HG03469 (cell line): ENCODE data around the gene BCL7A.
A peak's percentile ranks its signal among the peaks of the same experiment; 100 is the strongest.
"Not testable (repeated sequence)": the region's sequence is repeated elsewhere in the genome, so short reads cannot be mapped to it uniquely, and the experiment has no call there.

Experiments
- ATAC-seq: cut with Tn5 transposase; IDR thresholded peaks from one replicate; pipeline ENCODE4 v1.9.1; 2021; ENCODE audit warnings: mild to moderate bottlenecking, moderate library complexity, moderate number of reproducible peaks; ENCODE audit not compliant: unreplicated experiment

The BCL7A gene

GRCh38 chr12:122021822-122022392 is at the start of gene BCL7A:
BCL7A (plus strand) TSS chr12:122021884; CDS start chr12:122022092, 208 bp downstream.
- ATAC-seq: no peak

GRCh38 chr12:121974026-121974985 is 47.4 kb upstream of the BCL7A start:
- no peak for ATAC-seq

- ATAC-seq: no peak
Measured at GRCh38 chr12:121975021-121975420, 46.7 kb upstream of the BCL7A start.

GRCh38 chr12:121976950-121977349 is 44.7 kb upstream of the BCL7A start:
- no peak for ATAC-seq

GRCh38 chr12:121980191-121980891 is 41.3 kb upstream of the BCL7A start:
- no peak for ATAC-seq

- no peak for ATAC-seq
Measured at GRCh38 chr12:121980892-121981272, 40.8 kb upstream of the BCL7A start.

- ATAC-seq: no peak
Measured at GRCh38 chr12:121981456-121981855, 40.2 kb upstream of the BCL7A start.

GRCh38 chr12:121982950-121983349 is 38.7 kb upstream of the BCL7A start:
- ATAC-seq: no peak

GRCh38 chr12:121983536-121984210 is 38.0 kb upstream of the BCL7A start:
- ATAC-seq: no peak

- ATAC-seq: no peak
Measured at GRCh38 chr12:121986489-121987245, 35.0 kb upstream of the BCL7A start.

GRCh38 chr12:121988519-121988918 is 33.2 kb upstream of the BCL7A start:
- ATAC-seq: not testable (repeated sequence)

- ATAC-seq: no peak
Measured at GRCh38 chr12:121989276-121990113, 32.2 kb upstream of the BCL7A start.

- ATAC-seq: no peak
Measured at GRCh38 chr12:121990114-121990647, 31.5 kb upstream of the BCL7A start.

GRCh38 chr12:121990692-121991603 is 30.7 kb upstream of the BCL7A start:
- ATAC-seq: peak; percentile 44

- peak; percentile 66 for ATAC-seq
Measured at GRCh38 chr12:121992059-121992879, 29.4 kb upstream of the BCL7A start.

- no peak for ATAC-seq
Measured at GRCh38 chr12:121996050-121996944, 25.4 kb upstream of the BCL7A start.
